ENCODE measurements around the gene ZNF521.

The ZNF521 gene

DNA sequence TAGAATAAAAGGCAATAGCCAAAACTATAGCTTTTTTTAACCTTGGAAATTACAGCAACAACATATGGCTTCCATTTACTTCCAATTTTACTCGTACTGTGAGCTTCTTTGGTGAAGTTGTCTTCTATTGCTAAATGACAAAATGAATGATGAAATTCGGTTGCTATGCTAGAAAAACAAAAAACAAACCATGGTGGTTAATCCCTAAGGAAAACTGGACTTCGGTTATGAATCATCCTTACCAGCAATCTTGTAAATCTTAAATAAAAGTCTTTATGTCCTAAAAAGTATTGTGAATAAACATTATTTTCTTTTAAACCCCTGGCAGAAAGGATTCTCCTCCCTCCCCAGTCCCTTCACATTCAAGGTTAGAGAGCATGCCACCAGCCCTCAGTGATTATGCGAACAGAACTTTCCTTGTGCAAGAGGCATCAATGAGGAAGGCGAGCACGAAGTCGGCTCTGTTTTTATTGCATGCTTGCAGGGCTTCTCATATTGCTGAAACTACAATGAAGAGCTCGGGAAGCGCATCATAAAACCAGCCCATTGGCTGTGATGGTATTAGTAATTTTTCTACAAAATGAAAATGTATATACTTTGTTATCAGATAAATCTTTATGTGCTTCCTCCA is 62.9 kb downstream of the ZNF521 start:
- Histone ChIP-seq H3K9me3 (ENCODE audit: control insufficient read depth, insufficient read depth, low read length) (no peaks in the 10 kb centered on the region), H3K36me3 (ENCODE audit: control insufficient read depth, insufficient read depth, low read length) (no peaks in the 10 kb centered on the region), H3K4me1 (ENCODE audit: control insufficient read depth, insufficient read depth, low read length) (peaks cover 4% of the 10 kb centered on the region; the same call in 1 of the 2 replicates), H3K4me3 (ENCODE audit: low read length) (no peak overlapping the region), H3K27me3 (ENCODE audit: control insufficient read depth, insufficient read depth, low read length) (no peaks in the 10 kb centered on the region), H3K27ac (ENCODE audit: low read length) (no peak overlapping the region)
- DNase-seq (ENCODE audit: low read depth, low spot score) = no peak
- WGBS (ENCODE audit: insufficient coverage, insufficient read length) = no CpG with 5 or more reads among the region's 9 CpGs

DNA sequence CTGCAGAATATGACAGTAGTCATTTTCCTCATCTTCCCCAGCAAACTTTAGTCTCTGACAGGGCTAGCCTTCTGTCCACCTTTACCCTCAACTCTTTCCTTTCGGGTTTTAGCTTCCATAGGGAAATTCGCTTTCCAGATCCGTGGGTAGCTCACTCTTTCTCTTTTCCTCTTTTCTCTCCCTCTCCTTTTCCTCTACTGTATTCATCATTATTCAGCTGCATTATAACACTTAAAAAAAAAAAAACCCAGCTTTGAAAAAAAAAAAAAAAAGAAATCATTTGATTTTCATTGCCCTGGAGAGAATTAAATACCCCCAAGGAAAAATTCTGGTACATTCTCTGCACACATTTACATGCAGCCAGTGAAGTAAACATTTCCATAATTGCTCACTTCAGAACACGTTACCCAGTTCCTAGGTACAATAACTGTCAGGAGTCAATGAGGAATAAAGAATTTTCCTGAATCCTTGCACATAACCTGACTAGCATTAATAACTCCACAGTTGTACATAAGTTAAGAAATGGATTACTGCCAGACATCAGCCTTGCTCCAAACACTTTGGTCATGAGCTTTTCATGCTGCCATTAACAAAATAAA is 63.5 kb downstream of the ZNF521 start:
- Histone ChIP-seq H3K27me3 (ENCODE audit: control insufficient read depth, insufficient read depth, low read length) (no peaks in the 10 kb centered on the region), H3K9me3 (ENCODE audit: control insufficient read depth, insufficient read depth, low read length) (no peaks in the 10 kb centered on the region), H3K27ac (ENCODE audit: low read length) (no peak overlapping the region), H3K36me3 (ENCODE audit: control insufficient read depth, insufficient read depth, low read length) (no peaks in the 10 kb centered on the region), H3K4me3 (ENCODE audit: low read length) (no peak overlapping the region), H3K4me1 (ENCODE audit: control insufficient read depth, insufficient read depth, low read length) (peaks cover 6% of the 10 kb centered on the region; the same call in 1 of the 2 replicates)
- no peak for DNase-seq (ENCODE audit: low read depth, low spot score)
- no CpG with 5 or more reads among the region's 4 CpGs for WGBS (ENCODE audit: insufficient coverage, insufficient read length)

DNA sequence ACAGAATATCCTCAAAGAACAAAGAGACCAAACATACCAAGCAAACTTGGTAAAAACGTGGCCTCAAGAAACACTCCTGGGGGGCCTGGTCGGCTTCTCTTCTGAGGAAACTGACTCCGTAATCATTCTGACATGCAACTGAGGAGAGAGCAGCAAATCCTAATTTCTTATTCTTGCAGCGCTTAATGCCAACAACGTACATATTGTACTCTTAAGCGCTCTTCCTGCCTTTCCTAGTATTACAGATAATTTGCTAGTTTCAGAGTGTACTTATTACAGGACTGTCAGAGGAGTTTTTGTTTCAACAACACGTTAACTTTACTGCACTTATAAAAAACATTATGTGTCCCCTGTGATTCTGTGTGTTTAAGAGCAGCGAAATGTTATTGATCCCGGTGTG is 64.9 kb downstream of the ZNF521 start:
- Histone ChIP-seq H3K27ac (ENCODE audit: low read length) (no peak overlapping the region), H3K9me3 (ENCODE audit: control insufficient read depth, insufficient read depth, low read length) (no peaks in the 10 kb centered on the region), H3K4me3 (ENCODE audit: low read length) (no peak overlapping the region), H3K36me3 (ENCODE audit: control insufficient read depth, insufficient read depth, low read length) (no peaks in the 10 kb centered on the region), H3K4me1 (ENCODE audit: control insufficient read depth, insufficient read depth, low read length) (peaks cover 8% of the 10 kb centered on the region), H3K27me3 (ENCODE audit: control insufficient read depth, insufficient read depth, low read length) (no peaks in the 10 kb centered on the region)
- DNase-seq (ENCODE audit: low read depth, low spot score) = no peak
- no CpG with 5 or more reads among the region's 9 CpGs for WGBS (ENCODE audit: insufficient coverage, insufficient read length)

DNA sequence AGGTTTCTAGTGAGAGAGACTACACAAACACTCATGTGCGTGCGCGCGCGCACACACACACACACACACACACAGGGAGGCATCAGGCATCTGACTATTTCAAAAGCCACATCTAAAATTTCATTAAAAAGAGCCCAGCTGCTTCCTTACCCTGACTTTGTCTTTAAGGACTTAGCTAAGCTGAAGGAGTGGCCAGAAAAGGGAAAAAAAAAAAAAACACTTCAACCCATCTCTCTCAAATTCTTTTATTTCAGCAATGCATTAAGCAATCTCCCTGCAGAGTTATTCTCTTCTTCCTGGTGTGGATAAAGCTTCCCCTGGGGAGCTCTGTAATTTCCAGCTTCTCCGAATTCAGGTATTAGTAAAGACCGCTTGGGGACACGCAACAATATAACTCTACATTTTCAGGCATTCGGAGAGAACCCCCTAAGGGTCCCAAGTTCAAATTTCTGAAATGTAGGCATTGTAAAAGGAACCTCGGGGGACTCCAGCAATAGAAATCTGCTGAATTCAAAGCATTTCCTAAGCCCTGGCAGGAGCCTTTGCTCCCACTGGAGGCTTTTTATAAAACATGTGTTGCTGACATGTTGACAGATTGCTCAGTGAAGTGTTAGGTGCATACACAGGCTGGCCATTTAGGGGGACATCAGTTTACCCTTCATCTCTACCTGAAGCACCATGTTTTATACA is 67.0 kb downstream of the ZNF521 start:
- Histone ChIP-seq H3K36me3 (ENCODE audit: control insufficient read depth, insufficient read depth, low read length) (no peaks in the 10 kb centered on the region), H3K27ac (ENCODE audit: low read length) (no peak overlapping the region), H3K9me3 (ENCODE audit: control insufficient read depth, insufficient read depth, low read length) (no peaks in the 10 kb centered on the region), H3K27me3 (ENCODE audit: control insufficient read depth, insufficient read depth, low read length) (no peaks in the 10 kb centered on the region), H3K4me3 (ENCODE audit: low read length) (no peak overlapping the region), H3K4me1 (ENCODE audit: control insufficient read depth, insufficient read depth, low read length) (peaks cover 8% of the 10 kb centered on the region)
- no peak for DNase-seq (ENCODE audit: low read depth, low spot score)
- no CpG with 5 or more reads among the region's 10 CpGs for WGBS (ENCODE audit: insufficient coverage, insufficient read length)

DNA sequence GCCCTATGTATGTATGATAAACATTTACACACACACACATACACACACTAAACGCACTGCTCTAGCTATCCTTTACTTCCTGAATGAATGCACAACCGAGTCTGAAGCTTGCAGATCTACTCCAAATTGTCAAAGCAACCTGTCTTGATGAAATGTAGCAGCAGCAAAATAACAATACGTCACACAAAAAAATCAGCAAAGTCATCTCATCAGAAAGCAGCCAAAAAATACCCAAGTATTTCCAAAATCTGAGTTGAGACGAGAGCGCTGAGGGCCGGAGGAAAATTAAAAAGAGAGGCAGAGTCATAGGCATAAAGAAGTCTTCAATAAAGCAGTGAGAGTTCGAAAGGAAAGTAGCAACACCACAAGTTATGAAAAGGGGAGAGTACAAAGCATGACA is 67.7 kb downstream of the ZNF521 start:
- WGBS (ENCODE audit: insufficient coverage, insufficient read length) = no CpG with 5 or more reads among the region's 7 CpGs
- DNase-seq (ENCODE audit: low read depth, low spot score) = no peak
- Histone ChIP-seq H3K4me1 (ENCODE audit: control insufficient read depth, insufficient read depth, low read length) (peaks cover 8% of the 10 kb centered on the region), H3K36me3 (ENCODE audit: control insufficient read depth, insufficient read depth, low read length) (no peaks in the 10 kb centered on the region), H3K4me3 (ENCODE audit: low read length) (no peak overlapping the region), H3K9me3 (ENCODE audit: control insufficient read depth, insufficient read depth, low read length) (no peaks in the 10 kb centered on the region), H3K27me3 (ENCODE audit: control insufficient read depth, insufficient read depth, low read length) (no peaks in the 10 kb centered on the region), H3K27ac (ENCODE audit: low read length) (no peak overlapping the region)

DNA sequence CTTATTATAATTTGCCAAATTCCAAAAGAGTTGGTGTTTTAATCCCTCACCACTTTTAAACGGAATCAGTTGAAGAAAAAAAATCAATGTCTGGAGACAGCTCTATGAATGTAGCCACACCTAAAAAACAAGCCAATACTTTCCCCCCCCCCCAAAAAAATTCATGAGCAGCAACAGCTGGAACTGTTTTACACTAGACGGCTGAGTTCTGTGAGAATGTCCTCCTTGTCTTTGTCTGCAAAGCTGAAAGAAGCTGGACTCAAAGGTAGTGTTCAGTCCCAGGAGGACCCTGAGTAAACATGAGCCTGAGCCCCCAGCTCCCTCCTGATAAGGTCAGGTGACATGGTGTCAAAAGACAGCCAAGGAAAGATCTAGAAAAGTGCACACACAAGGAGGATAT is 68.2 kb downstream of the ZNF521 start:
- no peak for DNase-seq (ENCODE audit: low read depth, low spot score)
- Histone ChIP-seq H3K9me3 (ENCODE audit: control insufficient read depth, insufficient read depth, low read length) (no peaks in the 10 kb centered on the region), H3K36me3 (ENCODE audit: control insufficient read depth, insufficient read depth, low read length) (no peaks in the 10 kb centered on the region), H3K4me3 (ENCODE audit: low read length) (no peak overlapping the region), H3K27ac (ENCODE audit: low read length) (no peak overlapping the region), H3K4me1 (ENCODE audit: control insufficient read depth, insufficient read depth, low read length) (peaks cover 8% of the 10 kb centered on the region), H3K27me3 (ENCODE audit: control insufficient read depth, insufficient read depth, low read length) (no peaks in the 10 kb centered on the region)
- no CpG with 5 or more reads among the region's 2 CpGs for WGBS (ENCODE audit: insufficient coverage, insufficient read length)

DNA sequence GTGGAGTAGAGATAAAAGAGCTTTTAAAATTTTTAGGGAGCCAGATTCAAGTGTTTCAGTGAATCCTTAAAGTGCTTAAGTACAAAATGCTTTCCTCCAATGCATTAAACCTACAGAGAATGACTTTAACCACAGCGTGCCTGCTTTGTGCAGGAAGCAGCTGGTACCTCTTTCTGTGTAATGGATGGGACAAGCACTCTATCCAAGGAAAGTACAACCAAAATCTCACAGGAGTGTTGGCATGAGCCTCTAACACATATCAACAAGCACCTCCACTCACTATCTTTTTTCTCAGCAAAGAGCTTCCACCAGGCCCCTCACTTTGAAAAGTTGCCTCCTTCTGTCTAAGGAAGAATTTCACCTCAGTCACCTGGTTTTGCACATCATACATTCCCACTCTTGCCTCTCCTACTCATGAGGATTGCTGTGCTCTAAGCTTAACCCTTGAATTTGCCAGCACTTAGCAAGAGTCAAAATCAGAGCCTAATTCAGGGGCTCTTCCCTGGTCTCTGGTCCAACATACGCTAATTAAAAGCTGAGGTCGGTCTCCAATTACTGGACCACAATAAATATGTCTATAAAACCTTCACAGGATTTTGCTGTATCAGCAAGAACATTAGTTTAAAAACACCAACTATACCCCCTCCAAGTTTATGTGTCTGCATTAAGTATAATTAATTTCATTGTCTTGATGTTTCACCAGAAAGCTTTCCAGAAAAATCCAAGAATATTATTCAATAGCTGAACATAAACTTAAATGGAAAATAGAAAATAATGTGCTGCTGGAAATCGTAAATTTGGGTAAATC is 68.9 kb downstream of the ZNF521 start:
- no peaks in the 10 kb centered on the region for H3K36me3 ChIP-seq (ENCODE audit: control insufficient read depth, insufficient read depth, low read length)
- peaks cover 8% of the 10 kb centered on the region for H3K4me1 ChIP-seq (ENCODE audit: control insufficient read depth, insufficient read depth, low read length)
- no CpG with 5 or more reads among the region's 4 CpGs for WGBS (ENCODE audit: insufficient coverage, insufficient read length)
- no peak overlapping the region for H3K27ac ChIP-seq (ENCODE audit: low read length)
- no peaks in the 10 kb centered on the region for H3K27me3 ChIP-seq (ENCODE audit: control insufficient read depth, insufficient read depth, low read length)
- no peak for DNase-seq (ENCODE audit: low read depth, low spot score)
- no peaks in the 10 kb centered on the region for H3K9me3 ChIP-seq (ENCODE audit: control insufficient read depth, insufficient read depth, low read length)
- H3K4me3 ChIP-seq (ENCODE audit: low read length) = no peak overlapping the region

DNA sequence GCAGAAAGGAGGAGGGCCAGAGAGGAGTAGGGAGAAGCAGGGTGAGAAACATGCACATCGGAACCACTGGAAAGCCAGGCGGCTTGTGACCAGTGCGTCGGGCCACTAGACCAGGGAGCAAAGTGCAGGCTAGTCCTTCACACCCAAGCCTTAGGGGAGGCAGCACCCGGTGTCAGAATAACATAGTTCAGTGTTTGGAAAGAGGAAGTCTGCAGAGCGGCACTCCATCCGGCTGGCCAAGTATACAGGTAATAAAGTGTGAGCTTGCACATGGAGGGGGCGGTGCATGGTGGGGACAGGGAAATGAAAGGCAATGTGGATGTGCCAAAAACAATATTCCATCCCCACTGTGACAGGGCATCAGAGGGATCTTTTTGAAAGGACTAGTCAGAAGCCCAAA is 69.7 kb downstream of the ZNF521 start:
- WGBS (ENCODE audit: insufficient coverage, insufficient read length) = no CpG with 5 or more reads among the region's 8 CpGs
- Histone ChIP-seq H3K27ac (ENCODE audit: low read length) (no peak overlapping the region), H3K27me3 (ENCODE audit: control insufficient read depth, insufficient read depth, low read length) (no peaks in the 10 kb centered on the region), H3K9me3 (ENCODE audit: control insufficient read depth, insufficient read depth, low read length) (no peaks in the 10 kb centered on the region), H3K36me3 (ENCODE audit: control insufficient read depth, insufficient read depth, low read length) (no peaks in the 10 kb centered on the region), H3K4me3 (ENCODE audit: low read length) (no peak overlapping the region), H3K4me1 (ENCODE audit: control insufficient read depth, insufficient read depth, low read length) (peaks cover 8% of the 10 kb centered on the region)
- no peak for DNase-seq (ENCODE audit: low read depth, low spot score)

DNA sequence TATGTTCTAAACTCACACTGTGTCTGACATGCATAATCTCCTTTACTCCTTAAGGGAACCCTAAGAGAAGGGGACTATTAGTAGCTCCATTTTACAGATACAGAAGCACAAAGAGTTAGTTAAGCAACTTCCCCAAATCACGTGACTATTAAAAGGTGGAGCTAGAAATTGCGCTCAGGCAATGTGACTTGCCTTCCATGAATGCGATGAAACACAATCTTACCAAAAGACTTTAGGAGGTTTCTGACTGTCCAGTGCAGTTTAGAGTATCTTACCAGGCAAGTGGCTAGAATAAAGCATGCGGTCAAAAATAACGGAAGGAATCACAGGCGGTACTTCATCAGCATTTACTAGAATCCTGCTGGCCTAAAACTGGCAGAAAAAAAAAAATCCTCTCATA is 70.4 kb downstream of the ZNF521 start:
- Histone ChIP-seq H3K27me3 (ENCODE audit: control insufficient read depth, insufficient read depth, low read length) (no peaks in the 10 kb centered on the region), H3K4me1 (ENCODE audit: control insufficient read depth, insufficient read depth, low read length) (peaks cover 8% of the 10 kb centered on the region), H3K4me3 (ENCODE audit: low read length) (no peak overlapping the region), H3K36me3 (ENCODE audit: control insufficient read depth, insufficient read depth, low read length) (no peaks in the 10 kb centered on the region), H3K27ac (ENCODE audit: low read length) (no peak overlapping the region), H3K9me3 (ENCODE audit: control insufficient read depth, insufficient read depth, low read length) (no peaks in the 10 kb centered on the region)
- no CpG with 5 or more reads among the region's 6 CpGs for WGBS (ENCODE audit: insufficient coverage, insufficient read length)
- no peak for DNase-seq (ENCODE audit: low read depth, low spot score)

DNA sequence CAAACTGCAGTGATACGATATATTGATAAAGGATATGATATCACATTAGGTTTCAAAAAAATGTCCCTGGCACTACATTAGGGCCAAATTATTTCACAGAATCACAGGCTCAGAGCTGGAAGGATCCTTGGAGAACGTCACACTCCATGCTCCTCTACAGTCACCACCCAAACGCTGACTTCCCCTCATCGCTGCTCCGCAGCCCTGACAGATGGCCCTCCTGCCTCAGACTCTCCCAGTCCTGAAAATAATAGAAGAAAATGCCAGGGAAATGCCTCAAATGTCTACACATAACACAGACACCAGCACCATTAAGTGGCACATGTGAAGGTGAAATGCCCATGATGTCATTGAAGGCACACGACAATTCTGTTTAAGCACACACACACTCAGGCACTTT is 72.0 kb downstream of the ZNF521 start:
- Histone ChIP-seq H3K36me3 (ENCODE audit: control insufficient read depth, insufficient read depth, low read length) (no peaks in the 10 kb centered on the region), H3K4me3 (ENCODE audit: low read length) (no peak overlapping the region), H3K27ac (ENCODE audit: low read length) (no peak overlapping the region), H3K4me1 (ENCODE audit: control insufficient read depth, insufficient read depth, low read length) (peaks cover 6% of the 10 kb centered on the region), H3K27me3 (ENCODE audit: control insufficient read depth, insufficient read depth, low read length) (no peaks in the 10 kb centered on the region), H3K9me3 (ENCODE audit: control insufficient read depth, insufficient read depth, low read length) (no peaks in the 10 kb centered on the region)
- WGBS (ENCODE audit: insufficient coverage, insufficient read length) = no CpG with 5 or more reads among the region's 6 CpGs
- no peak for DNase-seq (ENCODE audit: low read depth, low spot score)

Measured in iPS DF 6.9 (cell line).